ENCODE data around the gene ITGA8. TPM values are rescaled to one million over a fixed set of nuclear protein-coding genes. Genes with fewer than 3 reads are reported as not detected.

Gene ITGA8
- total RNA-seq, 1 experiment from 2014 or later = not detected

- H3K27me3 Mint-ChIP-seq (ENCODE audit: insufficient read depth, unreplicated experiment) = peaks cover 23% of the 10 kb centered on the region
- TF ChIP-seq CTCF (IDR thresholded peaks at IDR 0.05; ENCODE audit: insufficient read depth in 1 of 2, low read depth in 1 of 2, low read length in 1 of 2, severe bottlenecking in 1 of 2, unreplicated experiment in 1 of 2) = no peak
- ChIA-PET POLR2A (no interaction called here), CTCF (no interaction called here)
- BruUV-seq (replicated peaks) = no TSS peak
- no peaks in the 10 kb centered on the region for H3K9me3 Mint-ChIP-seq (ENCODE audit: unreplicated experiment)
- H3K36me3 Mint-ChIP-seq (ENCODE audit: insufficient read depth, unreplicated experiment) = no peaks in the 10 kb centered on the region
- no peaks in the 10 kb centered on the region for H3K36me3 ChIP-seq (ENCODE audit: control insufficient read depth, insufficient read depth, low read length)
- no peak overlapping the region for H3K27ac Mint-ChIP-seq (ENCODE audit: unreplicated experiment)
- H3K4me1 Mint-ChIP-seq (ENCODE audit: low read depth, unreplicated experiment) = no peaks in the 10 kb centered on the region
- no peak for DNase-seq
- H3K4me1 ChIP-seq = no peaks in the 10 kb centered on the region
- H3K9me3 ChIP-seq = no peaks in the 10 kb centered on the region
- no peaks in the 10 kb centered on the region for H3K27me3 ChIP-seq (replicated peaks; ENCODE audit: control insufficient read depth, insufficient read depth, low read length)
- no peak overlapping the region for H3K4me3 ChIP-seq (ENCODE audit: low read depth, low read length)
- H3K4me3 Mint-ChIP-seq (ENCODE audit: unreplicated experiment) = no peak overlapping the region
- intact Hi-C loops (cut with micrococcal nuclease; ENCODE audit: unreplicated experiment) = no loop called here
Measured at GRCh38 chr10:15741581-15741980, 21.9 kb upstream of the ITGA8 start.

- CTCF ChIA-PET = no interaction called here
- no peak for TF ChIP-seq CTCF (IDR thresholded peaks at IDR 0.05; ENCODE audit: insufficient read depth in 1 of 2, low read depth in 1 of 2, low read length in 1 of 2, severe bottlenecking in 1 of 2, unreplicated experiment in 1 of 2)
- Mint-ChIP-seq H3K4me1 (ENCODE audit: low read depth, unreplicated experiment) (no peaks in the 10 kb centered on the region), H3K27ac (ENCODE audit: unreplicated experiment) (no peak overlapping the region), H3K36me3 (ENCODE audit: insufficient read depth, unreplicated experiment) (no peaks in the 10 kb centered on the region), H3K27me3 (ENCODE audit: insufficient read depth, unreplicated experiment) (peaks cover 24% of the 10 kb centered on the region), H3K9me3 (ENCODE audit: unreplicated experiment) (no peaks in the 10 kb centered on the region), H3K4me3 (ENCODE audit: unreplicated experiment) (no peak overlapping the region)
- POLR2A ChIA-PET = no interaction called here
- no peak for DNase-seq
- H3K9me3 ChIP-seq = no peaks in the 10 kb centered on the region
- intact Hi-C loops (cut with micrococcal nuclease; ENCODE audit: unreplicated experiment) = no loop called here
- H3K27me3 ChIP-seq (replicated peaks; ENCODE audit: control insufficient read depth, insufficient read depth, low read length) = no peaks in the 10 kb centered on the region
- BruUV-seq (replicated peaks) = no TSS peak
- H3K36me3 ChIP-seq (ENCODE audit: control insufficient read depth, insufficient read depth, low read length) = no peaks in the 10 kb centered on the region
- no peak overlapping the region for H3K4me3 ChIP-seq (ENCODE audit: low read depth, low read length)
- no peaks in the 10 kb centered on the region for H3K4me1 ChIP-seq
Measured at GRCh38 chr10:15740261-15740660, 20.5 kb upstream of the ITGA8 start.

GRCh38 chr10:15739254-15739970 lies 19.7 kb upstream of the ITGA8 start:
- ChIA-PET CTCF (no interaction called here), POLR2A (no interaction called here)
- Histone ChIP-seq H3K9me3 (no peaks in the 10 kb centered on the region), H3K4me3 (ENCODE audit: low read depth, low read length) (no peak overlapping the region), H3K27me3 (replicated peaks; ENCODE audit: control insufficient read depth, insufficient read depth, low read length) (no peaks in the 10 kb centered on the region), H3K36me3 (ENCODE audit: control insufficient read depth, insufficient read depth, low read length) (no peaks in the 10 kb centered on the region), H3K4me1 (no peaks in the 10 kb centered on the region)
- Mint-ChIP-seq H3K36me3 (ENCODE audit: insufficient read depth, unreplicated experiment) (no peaks in the 10 kb centered on the region), H3K4me1 (ENCODE audit: low read depth, unreplicated experiment) (no peaks in the 10 kb centered on the region), H3K27ac (ENCODE audit: unreplicated experiment) (no peak overlapping the region), H3K27me3 (ENCODE audit: insufficient read depth, unreplicated experiment) (peaks cover 22% of the 10 kb centered on the region), H3K9me3 (ENCODE audit: unreplicated experiment) (no peaks in the 10 kb centered on the region), H3K4me3 (ENCODE audit: unreplicated experiment) (no peak overlapping the region)
- no TSS peak for BruUV-seq (replicated peaks)
- DNase-seq = no peak
- TF ChIP-seq CTCF (IDR thresholded peaks at IDR 0.05; ENCODE audit: insufficient read depth in 1 of 2, low read depth in 1 of 2, low read length in 1 of 2, severe bottlenecking in 1 of 2, unreplicated experiment in 1 of 2) = no peak
- intact Hi-C loops (cut with micrococcal nuclease; ENCODE audit: unreplicated experiment) = no loop called here
